GM12878 (cell line): Measurements from ENCODE around the gene CLNK. TPM values are rescaled to one million over a fixed set of nuclear protein-coding genes. Genes with fewer than 3 reads are reported as not detected.

Source experiments
- CBX3 ChIP-seq: fragments of 200-600 bp; sonication (generic); IDR thresholded peaks from 2 replicates; pipeline ENCODE4 v1.6.1; 2016; ENCODE audit warnings: low read depth, borderline replicate concordance
- CBX5 ChIP-seq: sonication (generic); IDR thresholded peaks from 2 replicates; pipeline ENCODE4 v1.6.1; 2016; ENCODE audit warnings: low read depth, moderate library complexity, mild to moderate bottlenecking, inconsistent platforms
- CHD2 ChIP-seq: IDR thresholded peaks from 2 replicates; pipeline ENCODE4 v1.6.1; 2011; ENCODE audit warnings: low read depth, low read length, improper control_type of control experiment, borderline replicate concordance
- CHD4 ChIP-seq: fragments of 200-600 bp; sonication (generic); IDR thresholded peaks from 2 replicates; pipeline ENCODE4 v1.6.1; 2016; ENCODE audit warnings: mild to moderate bottlenecking
- FOS ChIP-seq: IDR thresholded peaks from 3 replicates; pipeline ENCODE4 v1.6.1; 2011; ENCODE audit warnings: borderline replicate concordance; ENCODE audit not compliant: insufficient read length; ENCODE audit errors: extremely low read depth
- HCFC1 ChIP-seq: fragments of 150-350 bp; IDR thresholded peaks from 2 replicates; pipeline ENCODE4 v1.6.1; 2014; ENCODE audit warnings: low read length
- JUNB ChIP-seq: IDR thresholded peaks from 2 replicates; pipeline ENCODE4 v1.6.1; 2016; ENCODE audit warnings: antibody characterized with exemption, mild to moderate bottlenecking
- MEF2B ChIP-seq: fragments of 450-650 bp; IDR thresholded peaks from 2 replicates; pipeline ENCODE4 v1.6.1; 2018; ENCODE audit warnings: mild to moderate bottlenecking, moderate library complexity; ENCODE audit not compliant: partially characterized antibody, poor library complexity, severe bottlenecking
- NFYB ChIP-seq: IDR thresholded peaks from 2 replicates; pipeline ENCODE4 v1.6.1; 2011; ENCODE audit warnings: low read depth, mild to moderate bottlenecking, low read length, improper control_type of control experiment, moderate library complexity; ENCODE audit not compliant: insufficient read depth
- PML ChIP-seq: IDR thresholded peaks from 2 replicates; pipeline ENCODE4 v1.6.1; 2012; ENCODE audit warnings: low read length, inconsistent platforms
- RFX5 ChIP-seq: IDR thresholded peaks from 2 replicates; pipeline ENCODE4 v1.6.1; 2011; ENCODE audit warnings: low read depth, low read length, improper control_type of control experiment
- SMARCA5 ChIP-seq: fragments of 450-650 bp; IDR thresholded peaks from 2 replicates; pipeline ENCODE4 v1.6.1; 2017; ENCODE audit warnings: mild to moderate bottlenecking
- SP1 ChIP-seq: IDR thresholded peaks from one replicate; pipeline ENCODE4 v1.6.1; 2011; ENCODE audit warnings: low read depth, low read length
- TAF1 ChIP-seq: IDR thresholded peaks from 2 replicates; pipeline ENCODE4 v1.6.1; 2011; ENCODE audit warnings: mild to moderate bottlenecking, low read depth, low read length, borderline replicate concordance
- TCF12 ChIP-seq: IDR thresholded peaks from 2 replicates; pipeline ENCODE4 v1.6.1; 2011; ENCODE audit warnings: low read depth, mild to moderate bottlenecking, low read length
- TCF7 ChIP-seq: IDR thresholded peaks from 2 replicates; pipeline ENCODE4 v1.6.1; 2014; ENCODE audit warnings: antibody characterized with exemption, borderline replicate concordance
- YY1 ChIP-seq: IDR thresholded peaks from 2 replicates; pipeline ENCODE4 v1.6.1; 2011; ENCODE audit warnings: low read depth, mild to moderate bottlenecking, low read length
- polyA plus RNA-seq, 11 experiments: library from polyadenylated mRNA; depleted of rRNA in 4 of 11; unstranded in 6 of 11; stranded (reverse) in 5 of 11; fragments of >200 nt; fragmentation: Nextera tagmentation in 4 of 11; fragmentation: Illumina TruSeq in 1 of 11; extraction: Ambion mirVana in 4 of 11; extraction: Trizol in 1 of 11; gene quantifications; 1 replicate in 1 of 11; 2 replicates in 10 of 11; pipeline versions ENCODE4 v1.2.1 to v1.2.3, GENCODE V29; 2011 to 2016; ENCODE audit warnings: inconsistent platforms in 2 of 11, missing spikeins in 2 of 11, low read depth in 1 of 11
- total RNA-seq, 4 experiments: library from RNA; depleted of rRNA in 3 of 4; stranded (reverse); fragments of >200 nt in 3 of 4; fragmentation: Illumina TruSeq in 1 of 4; extraction: Trizol in 1 of 4; gene quantifications; 2 replicates each; pipeline versions ENCODE4 v1.2.1 to v1.2.3, GENCODE V29; 2013 to 2021
- TF ChIP-seq, protein P1 (sequence below): fragments of 450-650 bp; IDR thresholded peaks from 2 replicates; pipeline ENCODE4 v1.6.1; 2017; ENCODE audit warnings: mild to moderate bottlenecking
- TF ChIP-seq, protein P2 (sequence below): fragments of 450-650 bp; IDR thresholded peaks from 2 replicates; pipeline ENCODE4 v1.6.1; 2017; ENCODE audit warnings: antibody characterized with exemption, mild to moderate bottlenecking, moderate library complexity
- TF ChIP-seq, protein P3 (sequence below): IDR thresholded peaks from 2 replicates; pipeline ENCODE4 v1.6.1; 2011; ENCODE audit warnings: low read depth, mild to moderate bottlenecking, low read length, moderate library complexity, borderline replicate concordance; ENCODE audit errors: extremely low read depth
- TF ChIP-seq, protein P4 (sequence below): IDR thresholded peaks from 2 replicates; pipeline ENCODE4 v1.6.1; 2012; ENCODE audit warnings: low read depth, low read length, improper control_type of control experiment
- TF ChIP-seq, protein P5 (sequence below): IDR thresholded peaks from 2 replicates; pipeline ENCODE4 v1.6.1; 2012; ENCODE audit warnings: low read depth, low read length, improper control_type of control experiment

CLNK gene
- total and polyA plus RNA-seq, 10 of the 15 experiments (the other 5 are each of a cell fraction or from before 2014, with no cell fraction given), result 2.1 to 14.3 (median 2.7) TPM

DNA sequence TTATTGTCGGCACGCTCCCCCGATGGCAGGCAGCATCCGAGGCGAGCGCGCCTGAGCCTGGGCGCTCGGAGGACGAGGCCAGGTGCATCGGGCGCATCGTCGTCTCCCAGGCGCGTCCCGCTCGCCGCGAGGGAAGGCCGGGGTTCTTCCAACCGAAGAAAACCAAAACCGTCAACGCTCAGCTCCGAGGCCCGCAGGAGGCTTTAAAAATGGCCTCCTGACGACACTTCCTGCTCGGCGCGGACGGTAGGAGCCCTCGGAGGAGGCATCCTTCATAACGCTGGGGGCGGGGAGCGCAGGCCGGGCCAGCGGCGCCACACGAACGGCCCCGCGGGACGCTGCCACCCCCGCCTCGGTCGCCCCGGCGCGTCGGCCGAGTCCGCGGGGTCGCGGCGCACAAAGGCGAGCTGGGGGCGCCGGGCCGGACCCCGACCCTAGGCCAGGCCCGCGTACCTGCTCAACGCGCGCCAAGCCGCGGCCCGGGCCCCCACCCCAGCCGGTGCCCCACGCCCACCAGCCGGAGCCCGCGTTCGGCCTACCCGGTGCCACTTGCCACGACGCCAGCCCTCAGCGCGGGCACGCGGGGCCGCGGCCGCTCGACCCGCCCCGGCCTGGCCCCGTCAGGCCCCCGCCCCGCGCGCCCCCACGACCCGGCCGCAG lies 227.8 kb downstream of the CLNK start (continued):
- TF ChIP-seq CBX5 (peak; percentile 89; the same call in 1 of the 2 replicates), SP1 (no peak), RFX5 (no peak), YY1 (peak; percentile 95), CHD4 (no peak), CBX3 (no peak), TAF1 (no peak), MEF2B (no peak), FOS (no peak), TCF12 (no peak), PML (no peak), CHD2 (no peak), SMARCA5 (no peak), NFYB (no peak), JUNB (no peak), TCF7 (no peak), HCFC1 (no peak)
- TF ChIP-seq, protein P1, sequence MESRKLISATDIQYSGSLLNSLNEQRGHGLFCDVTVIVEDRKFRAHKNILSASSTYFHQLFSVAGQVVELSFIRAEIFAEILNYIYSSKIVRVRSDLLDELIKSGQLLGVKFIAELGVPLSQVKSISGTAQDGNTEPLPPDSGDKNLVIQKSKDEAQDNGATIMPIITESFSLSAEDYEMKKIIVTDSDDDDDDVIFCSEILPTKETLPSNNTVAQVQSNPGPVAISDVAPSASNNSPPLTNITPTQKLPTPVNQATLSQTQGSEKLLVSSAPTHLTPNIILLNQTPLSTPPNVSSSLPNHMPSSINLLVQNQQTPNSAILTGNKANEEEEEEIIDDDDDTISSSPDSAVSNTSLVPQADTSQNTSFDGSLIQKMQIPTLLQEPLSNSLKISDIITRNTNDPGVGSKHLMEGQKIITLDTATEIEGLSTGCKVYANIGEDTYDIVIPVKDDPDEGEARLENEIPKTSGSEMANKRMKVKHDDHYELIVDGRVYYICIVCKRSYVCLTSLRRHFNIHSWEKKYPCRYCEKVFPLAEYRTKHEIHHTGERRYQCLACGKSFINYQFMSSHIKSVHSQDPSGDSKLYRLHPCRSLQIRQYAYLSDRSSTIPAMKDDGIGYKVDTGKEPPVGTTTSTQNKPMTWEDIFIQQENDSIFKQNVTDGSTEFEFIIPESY, result no peak
- TF ChIP-seq, protein P2, sequence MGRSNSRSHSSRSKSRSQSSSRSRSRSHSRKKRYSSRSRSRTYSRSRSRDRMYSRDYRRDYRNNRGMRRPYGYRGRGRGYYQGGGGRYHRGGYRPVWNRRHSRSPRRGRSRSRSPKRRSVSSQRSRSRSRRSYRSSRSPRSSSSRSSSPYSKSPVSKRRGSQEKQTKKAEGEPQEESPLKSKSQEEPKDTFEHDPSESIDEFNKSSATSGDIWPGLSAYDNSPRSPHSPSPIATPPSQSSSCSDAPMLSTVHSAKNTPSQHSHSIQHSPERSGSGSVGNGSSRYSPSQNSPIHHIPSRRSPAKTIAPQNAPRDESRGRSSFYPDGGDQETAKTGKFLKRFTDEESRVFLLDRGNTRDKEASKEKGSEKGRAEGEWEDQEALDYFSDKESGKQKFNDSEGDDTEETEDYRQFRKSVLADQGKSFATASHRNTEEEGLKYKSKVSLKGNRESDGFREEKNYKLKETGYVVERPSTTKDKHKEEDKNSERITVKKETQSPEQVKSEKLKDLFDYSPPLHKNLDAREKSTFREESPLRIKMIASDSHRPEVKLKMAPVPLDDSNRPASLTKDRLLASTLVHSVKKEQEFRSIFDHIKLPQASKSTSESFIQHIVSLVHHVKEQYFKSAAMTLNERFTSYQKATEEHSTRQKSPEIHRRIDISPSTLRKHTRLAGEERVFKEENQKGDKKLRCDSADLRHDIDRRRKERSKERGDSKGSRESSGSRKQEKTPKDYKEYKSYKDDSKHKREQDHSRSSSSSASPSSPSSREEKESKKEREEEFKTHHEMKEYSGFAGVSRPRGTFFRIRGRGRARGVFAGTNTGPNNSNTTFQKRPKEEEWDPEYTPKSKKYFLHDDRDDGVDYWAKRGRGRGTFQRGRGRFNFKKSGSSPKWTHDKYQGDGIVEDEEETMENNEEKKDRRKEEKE, result 0 out of 2 replicates have a peak, but pooled peaks have one; percentile 28
- TF ChIP-seq, protein P3, sequence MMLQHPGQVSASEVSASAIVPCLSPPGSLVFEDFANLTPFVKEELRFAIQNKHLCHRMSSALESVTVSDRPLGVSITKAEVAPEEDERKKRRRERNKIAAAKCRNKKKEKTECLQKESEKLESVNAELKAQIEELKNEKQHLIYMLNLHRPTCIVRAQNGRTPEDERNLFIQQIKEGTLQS, result no peak
- TF ChIP-seq, protein P4, sequence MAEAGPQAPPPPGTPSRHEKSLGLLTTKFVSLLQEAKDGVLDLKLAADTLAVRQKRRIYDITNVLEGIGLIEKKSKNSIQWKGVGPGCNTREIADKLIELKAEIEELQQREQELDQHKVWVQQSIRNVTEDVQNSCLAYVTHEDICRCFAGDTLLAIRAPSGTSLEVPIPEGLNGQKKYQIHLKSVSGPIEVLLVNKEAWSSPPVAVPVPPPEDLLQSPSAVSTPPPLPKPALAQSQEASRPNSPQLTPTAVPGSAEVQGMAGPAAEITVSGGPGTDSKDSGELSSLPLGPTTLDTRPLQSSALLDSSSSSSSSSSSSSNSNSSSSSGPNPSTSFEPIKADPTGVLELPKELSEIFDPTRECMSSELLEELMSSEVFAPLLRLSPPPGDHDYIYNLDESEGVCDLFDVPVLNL, result no peak
- TF ChIP-seq, protein P5, sequence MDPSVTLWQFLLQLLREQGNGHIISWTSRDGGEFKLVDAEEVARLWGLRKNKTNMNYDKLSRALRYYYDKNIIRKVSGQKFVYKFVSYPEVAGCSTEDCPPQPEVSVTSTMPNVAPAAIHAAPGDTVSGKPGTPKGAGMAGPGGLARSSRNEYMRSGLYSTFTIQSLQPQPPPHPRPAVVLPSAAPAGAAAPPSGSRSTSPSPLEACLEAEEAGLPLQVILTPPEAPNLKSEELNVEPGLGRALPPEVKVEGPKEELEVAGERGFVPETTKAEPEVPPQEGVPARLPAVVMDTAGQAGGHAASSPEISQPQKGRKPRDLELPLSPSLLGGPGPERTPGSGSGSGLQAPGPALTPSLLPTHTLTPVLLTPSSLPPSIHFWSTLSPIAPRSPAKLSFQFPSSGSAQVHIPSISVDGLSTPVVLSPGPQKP, result 0 out of 2 replicates have a peak, but pooled peaks have one; percentile 26
